Lung (tissue), 12 donors: ENCODE measurements around the gene CD86. TPM values are rescaled to one million over a fixed set of nuclear protein-coding genes. Genes with fewer than 3 reads are reported as not detected.

Source experiments
- ATAC-seq: fragments of 200-7000 bp; cut with Tn5 transposase; one replicate; pipeline ENCODE4 v1.9.1; 2020; ENCODE audit warnings: moderate number of reproducible peaks; ENCODE audit not compliant: insufficient read depth, low FRiP score
- DNase-seq, 3 donors: peaks; one replicate each; pipeline ENCODE4 v3.0.0-alpha.2; 2013 to 2017
- H3K27ac ChIP-seq, 2 donors: one replicate each; pipeline ENCODE4 v1.5.1; 2013; ENCODE audit warnings: mild to moderate bottlenecking in 2 of 2, moderate library complexity in 2 of 2, control low read depth in 1 of 2, inconsistent platforms in 1 of 2, low read depth in 1 of 2, low read length in 1 of 2
- H3K27me3 ChIP-seq, 3 donors: one replicate each; pipeline ENCODE4 v1.5.1; 2013; ENCODE audit warnings: low read length in 2 of 3; ENCODE audit not compliant: control insufficient read depth in 3 of 3, insufficient read depth in 3 of 3
- H3K36me3 ChIP-seq, 4 donors: one replicate each; pipeline ENCODE4 v1.5.1; 2013; ENCODE audit warnings: low read length in 4 of 4, mild to moderate bottlenecking in 1 of 4, moderate library complexity in 1 of 4; ENCODE audit not compliant: control insufficient read depth in 4 of 4, insufficient read depth in 4 of 4
- H3K4me1 ChIP-seq, 5 donors: one replicate each; pipeline ENCODE4 v1.5.1; 2013; ENCODE audit warnings: low read length in 5 of 5, mild to moderate bottlenecking in 2 of 5, moderate library complexity in 1 of 5; ENCODE audit not compliant: control insufficient read depth in 5 of 5, insufficient read depth in 5 of 5
- H3K4me3 ChIP-seq: one replicate; pipeline ENCODE4 v1.5.1; 2013; ENCODE audit warnings: mild to moderate bottlenecking, control low read depth, moderate library complexity
- H3K9ac ChIP-seq, 2 donors: one replicate each; pipeline ENCODE4 v1.5.1; 2013; ENCODE audit warnings: low read length in 2 of 2, control low read depth in 1 of 2; ENCODE audit not compliant: insufficient read depth in 1 of 2
- H3K9me3 ChIP-seq, 4 donors: one replicate each; pipeline ENCODE4 v1.5.1; 2013; ENCODE audit warnings: low read length in 3 of 4, mild to moderate bottlenecking in 1 of 4, moderate library complexity in 1 of 4; ENCODE audit not compliant: control insufficient read depth in 4 of 4, insufficient read depth in 3 of 4
- WGBS, 2 donors: extraction: QIAGEN DNeasy Blood & Tissue Kit; methylation state at CpG; one replicate each; pipeline ENCODE4 v1.1.7; 2013; 5-methylcytosine and 5-hydroxymethylcytosine counted together
- polyA plus RNA-seq, 2 donors: library from polyadenylated mRNA; stranded (reverse); fragments of 200-250 nt; gene quantifications; one replicate each; pipeline ENCODE4 v1.2.1, GENCODE V29; 2013
- total RNA-seq, 2 donors: library from RNA; depleted of rRNA in 1 of 2; stranded (reverse); fragments of >200 nt in 1 of 2; gene quantifications; one replicate each; pipeline ENCODE4 v1.2.1, GENCODE V29; 2014 to 2021
- TF ChIP-seq, protein P1 (sequence below): IDR thresholded peaks from 2 replicates; pipeline ENCODE4 v1.5.1; 2012; ENCODE audit warnings: mild to moderate bottlenecking; ENCODE audit errors: control extremely low read depth, extremely low read depth
- donor health status: control.
- donor health status: control.
- donor health status: Bipolar disorder and iron deficiency.
- donor health status: healthy.
- donor health status: DM: yes; HTN: yes; CAD: no.

Gene CD86
- total and polyA plus RNA-seq, 4 donors, result 8.0 to 11.5 (median 10.7) TPM

GRCh38 chr3:122099255-122099654 lies 44.1 kb downstream of the CD86 start:
- Histone ChIP-seq H3K36me3 (no peaks in the 10 kb centered on the region), H3K9ac (no peak overlapping the region), H3K9me3 (no peaks in the 10 kb centered on the region), H3K4me1 (no peaks in the 10 kb centered on the region), H3K27me3 (no peaks in the 10 kb centered on the region), H3K27ac (no peak overlapping the region), H3K4me3 (no peak overlapping the region)
- no peak for DNase-seq
- ATAC-seq, result no peak
- WGBS, 2 donors, result 87 to 95% methylated on average over 2 of the region's 2 CpGs
- TF ChIP-seq, protein P1, sequence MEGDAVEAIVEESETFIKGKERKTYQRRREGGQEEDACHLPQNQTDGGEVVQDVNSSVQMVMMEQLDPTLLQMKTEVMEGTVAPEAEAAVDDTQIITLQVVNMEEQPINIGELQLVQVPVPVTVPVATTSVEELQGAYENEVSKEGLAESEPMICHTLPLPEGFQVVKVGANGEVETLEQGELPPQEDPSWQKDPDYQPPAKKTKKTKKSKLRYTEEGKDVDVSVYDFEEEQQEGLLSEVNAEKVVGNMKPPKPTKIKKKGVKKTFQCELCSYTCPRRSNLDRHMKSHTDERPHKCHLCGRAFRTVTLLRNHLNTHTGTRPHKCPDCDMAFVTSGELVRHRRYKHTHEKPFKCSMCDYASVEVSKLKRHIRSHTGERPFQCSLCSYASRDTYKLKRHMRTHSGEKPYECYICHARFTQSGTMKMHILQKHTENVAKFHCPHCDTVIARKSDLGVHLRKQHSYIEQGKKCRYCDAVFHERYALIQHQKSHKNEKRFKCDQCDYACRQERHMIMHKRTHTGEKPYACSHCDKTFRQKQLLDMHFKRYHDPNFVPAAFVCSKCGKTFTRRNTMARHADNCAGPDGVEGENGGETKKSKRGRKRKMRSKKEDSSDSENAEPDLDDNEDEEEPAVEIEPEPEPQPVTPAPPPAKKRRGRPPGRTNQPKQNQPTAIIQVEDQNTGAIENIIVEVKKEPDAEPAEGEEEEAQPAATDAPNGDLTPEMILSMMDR, result no peak

DNA sequence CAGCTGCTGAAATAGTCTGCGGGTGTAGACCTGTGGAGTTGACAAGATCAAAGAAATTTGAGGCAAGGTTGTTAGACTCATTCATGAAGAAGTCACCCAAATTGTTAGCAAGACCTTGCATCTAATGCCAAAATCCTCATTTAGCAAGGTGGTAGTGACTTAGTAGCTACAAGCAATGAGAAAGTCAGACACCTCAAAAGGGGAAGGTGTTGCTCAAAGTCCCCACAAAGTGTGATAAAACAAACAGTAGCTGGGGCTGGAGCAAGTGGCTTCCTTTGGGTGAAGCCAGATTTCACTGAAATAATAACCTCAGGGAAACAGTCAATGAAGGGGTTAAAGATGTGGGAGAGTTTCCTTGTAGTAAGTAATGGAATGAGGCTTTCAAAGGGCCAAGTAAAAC lies 44.9 kb downstream of the CD86 start:
- Histone ChIP-seq H3K4me3 (no peak overlapping the region), H3K9me3 (no peaks in the 10 kb centered on the region), H3K27ac (no peak overlapping the region), H3K9ac (no peak overlapping the region), H3K36me3 (no peaks in the 10 kb centered on the region), H3K4me1 (no peaks in the 10 kb centered on the region), H3K27me3 (no peaks in the 10 kb centered on the region)
- ATAC-seq, result no peak
- 78 to 81% methylated on average over 1 of the region's 1 CpG for WGBS, 2 donors
- TF ChIP-seq, protein P1, result no peak
- no peak for DNase-seq

DNA sequence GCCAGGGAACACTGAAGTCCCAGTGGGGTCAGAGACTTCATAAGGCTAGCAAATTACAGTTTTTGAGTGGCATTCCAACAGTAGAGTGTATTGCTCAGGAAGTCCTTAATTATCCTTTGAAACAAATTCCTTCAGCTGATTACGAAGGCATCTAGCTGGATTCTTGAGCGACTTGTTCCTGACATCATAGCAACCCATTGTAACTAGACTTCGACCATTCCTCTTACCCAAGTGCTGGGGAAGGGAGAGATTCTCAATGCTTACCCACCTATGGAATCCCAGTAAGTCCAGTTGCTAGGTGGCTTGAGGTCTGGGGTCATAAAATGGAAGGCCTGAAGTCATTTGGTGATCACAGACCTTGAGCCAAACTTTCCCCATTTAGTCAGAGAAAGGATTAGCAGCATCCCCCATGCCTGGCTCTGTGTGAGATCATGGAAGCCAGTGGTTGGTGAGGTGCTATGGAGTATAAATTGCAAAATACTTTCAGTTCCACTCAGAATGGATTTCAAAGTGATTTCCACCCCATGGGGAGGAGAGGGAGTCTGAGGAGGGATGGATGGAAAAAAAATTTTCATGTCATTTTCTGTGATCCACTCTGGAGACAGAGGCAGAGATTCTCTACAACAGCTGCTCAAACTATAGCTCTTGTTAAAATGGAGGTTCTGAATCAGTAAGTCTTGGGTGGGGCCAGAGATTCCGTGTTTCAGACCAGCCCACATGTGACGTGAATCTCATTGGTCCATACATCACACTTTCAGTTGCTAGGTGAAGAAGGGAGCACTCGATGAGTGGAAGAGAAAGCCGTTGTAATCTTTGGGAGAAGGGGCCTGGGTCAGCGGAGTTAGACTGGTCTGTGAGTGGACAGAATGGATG lies 45.7 kb downstream of the CD86 start:
- Histone ChIP-seq H3K9me3 (no peaks in the 10 kb centered on the region), H3K4me1 (no peaks in the 10 kb centered on the region), H3K27me3 (no peaks in the 10 kb centered on the region), H3K4me3 (no peak overlapping the region), H3K9ac (no peak overlapping the region), H3K27ac (no peak overlapping the region), H3K36me3 (no peaks in the 10 kb centered on the region)
- TF ChIP-seq, protein P1, result no peak
- peak in 2 of 3 donors; percentile 2 to 14 for DNase-seq
- 31 to 51% methylated on average over 8 of the region's 8 CpGs for WGBS, 2 donors
- ATAC-seq, result no peak
